GM10847 (cell line): Measurements from ENCODE around the gene RPL37.

ENCODE experiments used
- POLR2A ChIP-seq: IDR thresholded peaks from 2 replicates; pipeline ENCODE4 v1.6.1; 2011; ENCODE audit not compliant: insufficient read length; ENCODE audit errors: extremely low read depth

RPL37 gene

GRCh38 chr5:40813698-40814281, 21.2 kb downstream of the RPL37 start:
- TF ChIP-seq POLR2A, result no peak

- TF ChIP-seq POLR2A, result no peak
Measured at GRCh38 chr5:40812125-40812524, 22.9 kb downstream of the RPL37 start.

GRCh38 chr5:40801771-40802562, 33.1 kb downstream of the RPL37 start:
- no peak for TF ChIP-seq POLR2A

GRCh38 chr5:40799258-40799657, 35.8 kb downstream of the RPL37 start:
- TF ChIP-seq POLR2A, result no peak

GRCh38 chr5:40798801-40799210, 36.2 kb downstream of the RPL37 start:
- no peak for TF ChIP-seq POLR2A

- peak; percentile 56 for TF ChIP-seq POLR2A
Measured at GRCh38 chr5:40798012-40798800, 36.8 kb downstream of the RPL37 start, which contains the start of gene PRKAA1. Gene PRKAA1, minus strand, starts transcription at chr5:40798374. Its CDS starts 185 bp downstream, at chr5:40798189.

GRCh38 chr5:40797273-40798011, 37.6 kb downstream of the RPL37 start:
- no peak for TF ChIP-seq POLR2A

GRCh38 chr5:40796487-40796889, 38.5 kb downstream of the RPL37 start:
- TF ChIP-seq POLR2A, result no peak

- TF ChIP-seq POLR2A, result no peak
Measured at GRCh38 chr5:40791715-40792139, 43.3 kb downstream of the RPL37 start.

- TF ChIP-seq POLR2A, result no peak
Measured at GRCh38 chr5:40790947-40791593, 44.0 kb downstream of the RPL37 start.

GRCh38 chr5:40787986-40788385, 47.0 kb downstream of the RPL37 start:
- no peak for TF ChIP-seq POLR2A

GRCh38 chr5:40784916-40785315, 50.1 kb downstream of the RPL37 start:
- no peak for TF ChIP-seq POLR2A

- TF ChIP-seq POLR2A, result no peak
Measured at GRCh38 chr5:40784027-40784653, 50.9 kb downstream of the RPL37 start.

GRCh38 chr5:40781843-40782409, 53.1 kb downstream of the RPL37 start:
- TF ChIP-seq POLR2A, result no peak
